Right forelimb (tissue), 1 donor: ENCODE measurements around the gene KASH5.

Experiments
- DNase-seq: peaks from one replicate; pipeline ENCODE4 v3.0.0-alpha.2; 2018

Gene KASH5

DNA sequence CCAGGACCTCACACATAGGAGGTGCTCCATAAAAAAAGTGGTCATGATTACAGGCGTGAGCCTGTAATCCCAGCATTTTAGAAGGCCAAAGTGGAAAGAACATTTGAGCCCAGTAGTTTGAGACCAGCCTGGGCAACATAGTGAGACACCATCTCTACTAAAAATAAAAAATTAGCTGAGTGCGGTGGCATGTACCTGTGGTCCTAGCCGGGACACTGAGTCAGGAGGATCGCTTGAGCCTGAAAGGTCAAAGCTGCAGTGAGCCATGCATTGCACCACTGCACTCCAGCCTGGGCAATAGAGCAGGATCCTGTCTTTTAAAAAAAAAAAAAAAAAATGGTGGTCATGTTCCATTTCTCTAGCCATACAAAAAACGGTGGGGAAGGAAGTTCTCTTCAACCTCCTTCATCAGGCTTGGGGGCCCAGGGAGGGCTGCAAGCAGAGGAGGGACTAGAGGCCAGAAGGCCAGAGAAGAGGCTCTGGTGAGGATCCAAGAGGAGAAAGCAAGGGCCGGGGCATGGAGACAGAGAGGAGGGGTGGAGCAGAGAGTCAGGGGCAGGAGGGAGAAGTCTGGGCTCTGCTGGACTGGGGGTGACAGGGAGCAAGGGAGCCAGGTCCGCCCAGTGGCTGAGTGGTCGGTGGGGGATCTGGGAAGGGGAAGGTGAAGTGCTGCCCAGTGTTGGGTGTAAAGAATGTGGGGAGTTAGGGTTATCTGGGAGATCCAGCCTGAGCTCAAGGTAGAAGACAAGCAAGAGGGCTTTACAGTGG lies 8.9 kb downstream of the KASH5 start:
- no peak for DNase-seq

DNA sequence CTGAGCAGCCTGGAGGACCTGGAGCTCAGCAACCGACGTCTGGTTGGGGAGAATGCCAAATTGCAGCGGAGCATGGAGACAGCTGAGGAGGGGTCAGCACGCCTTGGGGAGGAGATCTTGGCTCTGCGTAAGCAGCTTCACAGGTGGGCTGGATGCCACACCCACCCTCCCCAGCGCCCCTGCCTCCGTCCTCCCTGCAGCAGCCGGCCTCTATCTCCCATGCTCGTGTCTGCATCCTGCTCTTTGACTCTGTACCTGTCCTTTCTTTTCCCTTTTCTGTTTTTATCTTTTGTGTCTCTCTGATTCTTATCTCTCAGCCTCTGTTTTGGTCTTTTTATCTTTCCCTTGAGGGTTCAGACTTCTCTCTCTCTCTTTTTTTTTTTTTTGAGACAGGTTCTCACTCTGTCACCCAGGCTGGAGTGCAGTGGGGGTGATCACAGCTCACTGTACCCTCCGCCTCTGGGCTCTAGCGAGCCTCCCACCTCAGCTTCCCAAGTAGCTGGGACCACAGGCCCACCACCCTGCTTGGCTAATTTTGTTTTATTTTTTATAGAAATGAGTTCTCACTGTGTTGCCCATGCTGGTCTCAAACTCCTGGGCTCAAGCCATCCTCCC lies 10.1 kb downstream of the KASH5 start:
- DNase-seq = no peak

DNA sequence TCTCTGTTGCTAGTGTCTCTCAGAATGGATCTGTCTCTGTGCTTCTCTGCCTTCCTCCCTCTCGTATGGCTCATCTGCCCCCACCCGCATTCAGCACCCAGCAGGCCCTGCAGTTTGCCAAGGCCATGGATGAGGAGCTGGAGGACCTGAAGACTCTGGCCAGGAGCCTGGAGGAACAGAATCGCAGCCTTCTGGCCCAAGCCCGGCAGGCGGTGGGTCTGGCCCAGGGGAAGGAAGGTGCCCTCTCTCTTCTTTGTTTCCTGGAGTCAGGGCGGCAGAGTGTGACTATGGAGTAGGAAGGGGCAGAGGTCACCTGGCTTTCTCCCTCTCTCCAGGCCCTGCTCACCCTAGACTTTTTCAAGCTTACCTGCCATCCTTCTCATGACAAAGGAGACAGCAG lies 10.9 kb downstream of the KASH5 start:
- DNase-seq = no peak

DNA sequence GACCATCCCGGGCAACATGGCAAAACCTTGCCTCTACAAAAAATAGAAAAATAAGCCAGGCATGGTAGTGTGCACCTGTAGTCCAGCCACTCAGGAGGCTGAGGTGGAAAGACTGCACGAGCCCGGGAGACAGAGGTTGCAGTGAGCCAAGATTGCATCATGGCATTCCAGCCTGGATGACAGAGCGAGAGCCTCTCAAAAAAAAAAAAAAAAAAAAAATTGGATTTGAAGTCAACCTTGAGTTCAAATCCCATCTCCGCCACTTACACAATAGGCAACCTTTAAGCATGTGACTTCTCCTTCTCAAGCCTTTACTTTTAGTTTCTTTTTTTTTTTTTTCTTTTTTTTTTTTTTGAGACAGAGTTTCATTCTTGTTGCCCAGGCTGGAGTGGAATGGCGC lies 12.0 kb downstream of the KASH5 start:
- DNase-seq = no peak

DNA sequence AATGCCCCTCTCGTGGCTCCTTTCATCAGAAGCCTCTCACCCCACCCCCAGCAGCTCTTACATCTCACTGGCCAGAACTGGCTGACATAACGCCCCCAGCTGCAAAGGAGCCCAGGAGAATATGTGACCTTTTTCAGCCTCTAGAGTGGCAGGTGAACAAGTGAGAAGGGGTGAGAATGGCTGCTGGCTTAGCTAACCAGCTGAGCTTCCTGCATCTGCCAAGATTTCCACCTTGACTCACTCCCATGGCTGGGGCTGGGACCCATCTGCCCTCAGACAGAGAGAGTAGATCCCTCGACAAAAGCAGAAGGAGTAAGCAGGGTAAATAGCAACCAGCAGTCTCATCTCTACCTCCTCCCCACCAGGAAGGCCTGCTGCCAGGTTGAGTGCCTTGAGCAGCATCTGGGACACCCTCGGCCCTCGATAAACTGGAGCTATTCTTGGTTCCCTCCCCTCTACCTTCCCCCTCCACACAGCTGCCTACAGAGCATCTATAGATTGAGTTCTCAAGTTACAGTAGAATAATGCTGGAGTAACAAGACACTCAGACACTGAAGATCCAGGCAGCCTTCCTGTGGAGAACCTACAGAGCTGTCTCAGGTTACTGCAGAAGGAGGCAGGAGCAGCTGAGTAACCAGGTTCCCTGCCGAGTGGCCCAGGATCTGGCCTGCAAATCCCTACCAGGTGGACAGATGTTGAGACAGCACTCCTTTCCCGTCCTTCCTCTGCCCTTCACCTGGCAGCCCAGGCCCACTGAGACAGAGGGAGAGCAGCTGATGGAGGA lies 15.5 kb downstream of the KASH5 start:
- DNase-seq = no peak

DNA sequence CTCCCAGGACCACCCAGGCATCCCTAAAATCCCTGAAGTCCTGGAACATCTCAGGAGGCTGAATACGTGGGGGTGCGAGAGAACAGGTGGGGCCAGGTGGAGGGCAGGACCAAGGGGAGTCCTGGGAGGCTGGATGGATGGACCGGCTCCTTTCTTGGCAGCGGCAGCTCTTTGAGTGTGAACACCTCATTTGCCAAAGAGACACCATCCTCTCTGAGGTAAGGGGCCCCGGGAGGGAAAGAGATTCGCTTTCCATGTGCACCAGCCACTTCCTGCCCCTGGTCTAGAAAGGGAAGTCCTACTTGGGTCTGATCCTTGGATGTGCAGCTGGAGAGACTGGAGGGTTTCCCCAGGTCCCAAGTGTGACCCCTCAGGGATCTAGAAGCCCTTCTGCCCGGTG lies 19.0 kb downstream of the KASH5 start:
- no peak for DNase-seq

DNA sequence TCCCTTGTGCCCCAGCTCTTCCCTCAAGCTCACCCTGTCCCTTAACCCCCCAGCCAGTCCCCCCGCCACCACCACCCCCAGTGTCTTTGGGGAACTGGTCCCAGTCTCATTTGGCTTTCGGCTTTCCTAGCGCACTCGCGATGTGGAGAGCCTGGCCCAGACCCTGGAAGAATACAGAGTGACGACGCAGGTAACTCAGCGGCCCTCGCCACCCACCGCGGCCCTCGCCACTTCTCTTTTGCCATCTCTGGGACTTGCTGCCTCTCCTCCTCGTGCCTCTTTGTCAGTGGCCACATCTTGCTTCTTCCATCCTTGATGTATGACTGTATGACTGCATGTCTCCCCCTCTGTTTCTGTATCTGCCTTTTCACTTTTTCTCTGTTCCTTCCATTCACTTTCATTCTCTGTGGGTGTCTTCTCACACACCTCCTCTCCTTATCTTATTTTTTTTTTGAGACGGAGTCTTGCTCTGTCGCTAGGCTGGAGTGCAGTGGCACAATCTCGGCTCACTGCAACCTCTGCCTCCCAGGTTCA lies 19.5 kb downstream of the KASH5 start:
- DNase-seq = no peak

DNA sequence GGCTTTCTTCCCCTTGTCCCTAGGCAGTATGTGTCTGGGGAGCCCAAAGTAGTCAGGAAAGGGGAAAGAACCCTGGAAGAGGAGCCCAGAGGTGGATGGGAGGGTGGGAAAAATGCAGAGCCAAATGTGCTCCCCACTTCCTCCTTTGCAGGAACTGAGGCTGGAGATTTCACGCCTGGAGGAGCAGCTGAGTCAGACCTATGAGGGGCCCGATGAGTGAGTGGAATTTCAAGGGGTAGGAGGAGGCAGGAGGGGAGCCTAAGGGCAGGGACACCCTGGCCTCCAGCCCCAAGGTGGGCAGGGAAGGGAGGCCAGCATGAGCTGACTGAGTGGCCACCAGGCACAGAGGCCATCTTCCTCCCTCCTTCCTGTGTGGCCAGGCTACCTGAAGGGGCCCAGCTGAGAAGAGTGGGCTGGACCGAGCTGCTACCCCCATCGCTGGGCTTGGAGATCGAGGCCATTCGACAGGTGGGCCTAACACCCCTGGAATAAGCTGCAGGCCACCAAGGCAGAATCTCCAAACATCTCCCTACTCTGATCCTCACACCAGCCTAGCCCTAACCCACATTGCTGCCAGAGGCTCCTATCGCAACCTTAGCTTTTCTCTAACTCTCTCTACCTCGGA lies 20.9 kb downstream of the KASH5 start:
- DNase-seq = no peak

DNA sequence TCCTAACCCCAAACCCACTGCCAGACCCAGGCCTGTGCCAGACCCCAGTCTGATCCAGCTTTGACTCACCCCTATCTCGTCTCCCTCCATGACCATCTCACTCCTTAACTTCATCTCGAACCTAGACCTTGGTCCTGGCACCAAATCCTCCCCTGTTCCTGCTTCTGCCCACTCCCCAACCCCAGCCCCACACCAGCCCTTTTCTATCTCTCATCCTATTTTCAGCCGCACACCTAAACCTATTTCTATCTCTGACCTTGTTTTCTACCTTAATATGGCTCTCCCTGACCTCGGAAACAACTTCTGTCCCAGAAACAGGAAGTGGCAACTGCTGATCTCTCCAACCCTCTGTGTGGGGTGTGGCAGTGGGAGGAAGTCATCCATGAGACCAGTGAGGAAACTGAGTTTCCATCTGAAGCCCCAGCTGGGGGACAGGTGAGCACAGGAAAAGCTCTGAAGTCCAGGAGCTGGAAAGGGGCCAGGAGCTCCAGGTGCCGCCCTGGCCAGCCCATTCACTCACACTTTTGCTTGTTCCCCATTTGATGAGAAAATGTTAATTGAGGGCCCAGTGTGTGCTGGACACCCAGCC lies 21.5 kb downstream of the KASH5 start:
- no peak for DNase-seq

DNA sequence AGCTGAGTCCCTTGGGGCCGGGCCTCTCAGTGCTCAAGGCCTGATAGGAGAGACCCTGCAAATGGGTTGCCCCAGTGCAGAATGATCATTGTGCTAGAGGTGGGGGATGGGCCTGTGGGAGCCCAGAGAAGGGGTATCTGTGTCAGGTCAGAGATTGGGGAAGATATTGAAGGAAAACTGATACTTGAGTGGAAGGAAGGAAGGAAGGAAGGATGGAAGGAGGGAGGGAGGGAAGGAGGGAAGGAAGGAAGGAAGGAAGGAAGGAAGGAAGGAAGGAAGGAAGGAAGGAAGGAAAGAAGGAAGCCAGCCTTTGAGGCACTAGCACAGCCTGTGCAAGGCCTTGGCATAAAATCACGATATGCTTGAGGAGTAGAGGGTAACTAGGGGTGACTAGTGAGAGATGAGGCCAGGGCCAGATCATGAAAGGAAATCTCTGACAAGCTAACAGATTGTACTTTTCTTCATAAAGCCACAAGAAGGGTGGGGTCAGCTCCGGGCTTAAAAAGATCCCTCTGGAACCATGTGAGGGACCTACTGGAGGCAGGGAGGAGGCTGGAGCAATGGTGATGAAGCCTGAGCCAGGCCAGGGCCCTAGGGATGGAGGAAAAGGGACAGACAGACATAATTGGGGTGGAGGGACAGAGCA lies 23.8 kb downstream of the KASH5 start:
- DNase-seq = no peak

DNA sequence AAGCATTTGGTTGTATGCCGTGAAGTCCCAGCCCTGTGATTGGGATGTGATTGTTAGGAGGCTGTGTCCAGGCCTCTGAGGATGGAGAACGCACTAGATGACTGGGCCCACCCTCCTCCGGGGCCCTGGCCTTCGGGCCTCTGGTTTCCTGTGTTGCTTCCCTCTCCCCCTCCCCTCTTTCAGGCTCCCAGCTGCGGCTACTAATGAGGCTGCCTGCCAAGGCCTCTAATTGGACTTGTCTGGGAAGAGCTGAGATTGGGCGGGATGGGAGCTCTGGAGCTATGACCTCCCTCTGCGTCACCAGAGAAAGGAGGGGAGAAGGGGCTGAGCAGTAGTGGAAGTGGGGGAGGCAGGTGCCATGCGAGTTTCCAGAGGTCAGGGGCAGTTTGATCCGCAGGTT lies 25.3 kb downstream of the KASH5 start:
- DNase-seq = no peak

DNA sequence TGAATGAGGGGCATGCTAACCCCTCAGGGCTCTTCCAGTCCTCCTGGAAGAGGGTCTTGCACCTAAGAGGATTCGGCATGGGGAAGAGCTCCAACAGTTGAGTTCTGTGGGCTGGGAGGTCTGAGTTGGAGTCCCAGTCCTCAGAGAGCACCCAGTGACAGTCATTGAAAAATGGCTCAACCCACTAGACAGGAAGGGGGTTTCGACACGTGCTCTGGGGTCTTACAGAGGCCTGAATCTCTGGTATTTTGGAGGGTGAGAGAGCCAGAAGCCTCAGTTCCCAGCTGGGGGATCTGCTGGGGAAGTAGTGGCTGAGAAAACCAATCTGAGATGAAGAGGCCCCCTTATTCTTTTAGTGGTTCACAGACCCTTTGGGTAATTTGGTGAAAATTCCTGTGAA lies 26.2 kb downstream of the KASH5 start:
- no peak for DNase-seq

DNA sequence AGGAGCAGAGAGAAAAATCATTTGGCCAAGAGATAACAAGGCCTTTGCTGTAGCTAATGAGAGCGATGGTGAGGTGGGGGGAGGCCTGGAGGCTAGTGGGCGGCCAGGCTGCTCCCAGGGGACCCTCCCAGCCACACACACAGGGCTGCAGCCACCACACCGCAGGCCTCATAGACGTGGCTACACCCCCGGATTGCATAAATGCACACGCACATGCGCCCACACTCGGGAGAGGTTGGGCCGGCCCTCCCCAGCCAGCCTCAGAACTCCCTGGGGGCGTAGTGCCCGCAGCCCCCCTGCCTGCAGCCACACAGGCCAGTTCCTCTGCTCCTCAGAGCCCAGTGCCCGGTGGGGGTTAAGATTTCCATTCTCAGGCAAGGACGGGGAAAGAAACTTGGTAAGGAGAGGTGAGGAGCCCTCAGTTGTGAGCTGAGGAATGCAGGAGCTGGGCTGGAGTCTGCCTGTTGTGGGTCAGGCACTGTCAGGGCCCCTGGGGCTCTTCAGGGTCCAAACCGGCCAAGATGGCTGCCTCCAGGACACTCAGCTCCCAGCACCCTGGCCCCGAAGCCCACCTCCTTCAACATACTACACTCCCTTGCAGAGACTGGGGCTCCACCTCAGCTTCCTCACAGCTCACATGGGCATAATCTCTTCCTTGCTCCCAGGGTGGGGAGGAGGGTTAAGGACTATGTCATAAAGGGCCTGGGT lies 27.2 kb downstream of the KASH5 start:
- no peak for DNase-seq

DNA sequence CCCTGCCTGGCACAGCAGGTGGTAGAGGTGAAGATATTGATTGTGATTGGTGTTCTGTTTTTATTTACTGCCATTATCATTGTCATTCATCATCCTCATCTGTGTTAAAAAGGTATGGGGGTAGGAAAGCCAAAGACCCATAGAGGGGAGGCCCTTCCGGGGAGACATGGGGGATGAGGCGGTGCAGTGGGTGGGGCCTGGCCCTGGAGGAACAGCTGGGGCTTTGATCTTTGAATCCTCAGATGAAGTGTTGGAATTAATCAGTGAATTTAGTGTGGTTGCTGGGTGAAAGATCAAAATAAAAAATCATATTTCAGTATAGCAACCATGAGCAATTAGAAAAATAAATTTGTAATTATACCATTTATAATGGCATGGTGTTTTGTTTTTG lies 27.8 kb downstream of the KASH5 start:
- no peak for DNase-seq

DNA sequence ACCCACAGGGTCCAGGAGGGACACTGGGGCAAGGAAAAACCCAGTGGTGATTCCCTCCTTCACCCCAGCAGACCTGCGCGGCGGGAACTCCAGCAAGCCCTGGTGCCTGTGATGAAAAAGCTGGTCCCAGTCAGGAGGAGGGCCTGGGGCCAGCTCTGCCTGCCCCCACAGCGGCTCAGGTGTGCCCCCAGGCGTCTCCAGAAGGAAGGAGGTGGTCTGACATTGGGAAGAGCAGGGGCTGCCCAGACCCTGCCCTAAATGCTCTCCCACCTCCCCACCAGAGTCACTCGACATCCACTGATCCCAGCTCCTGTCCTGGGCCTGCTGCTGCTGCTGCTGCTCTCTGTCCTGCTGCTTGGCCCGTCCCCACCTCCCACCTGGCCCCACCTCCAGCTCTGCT lies 29.0 kb downstream of the KASH5 start:
- DNase-seq = no peak

DNA sequence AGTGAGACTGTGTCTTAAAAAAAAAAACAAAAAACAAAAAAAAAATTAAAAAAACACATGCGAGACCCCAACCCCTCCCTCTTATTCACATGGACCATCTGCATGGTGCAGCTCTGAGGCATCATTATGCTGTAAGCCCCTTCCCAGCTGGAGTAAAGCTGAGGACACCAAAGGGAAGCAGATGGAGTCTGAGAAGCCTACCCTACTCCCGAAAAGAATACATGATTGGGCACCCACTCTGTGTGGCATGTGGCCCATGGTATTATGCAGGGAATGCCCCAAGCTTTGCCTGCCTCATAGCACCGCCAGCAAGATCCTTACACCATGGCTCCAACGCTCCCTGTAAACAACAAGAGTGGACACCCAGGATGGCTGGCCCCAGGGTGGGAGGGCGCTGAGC lies 30.5 kb downstream of the KASH5 start:
- no peak for DNase-seq

DNA sequence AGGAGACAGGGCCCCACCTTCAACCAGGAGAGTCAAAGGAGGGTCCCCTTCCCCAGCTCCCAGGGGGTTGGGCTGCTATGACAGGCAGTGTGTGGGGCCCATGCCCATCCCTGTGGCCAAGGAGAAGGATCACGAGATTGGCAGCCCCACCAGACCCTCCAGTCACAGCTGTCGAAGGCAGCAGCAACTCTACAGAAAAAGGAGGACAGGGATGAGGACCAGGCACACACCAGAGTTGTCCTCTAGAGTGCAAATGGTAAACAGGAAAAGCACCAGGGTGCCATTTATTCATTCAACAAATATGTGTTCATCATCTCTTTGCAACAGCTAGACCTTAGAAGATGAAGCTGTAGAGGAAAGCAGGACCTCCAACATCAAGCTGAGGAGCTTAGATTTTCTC lies 31.1 kb downstream of the KASH5 start:
- no peak for DNase-seq

DNA sequence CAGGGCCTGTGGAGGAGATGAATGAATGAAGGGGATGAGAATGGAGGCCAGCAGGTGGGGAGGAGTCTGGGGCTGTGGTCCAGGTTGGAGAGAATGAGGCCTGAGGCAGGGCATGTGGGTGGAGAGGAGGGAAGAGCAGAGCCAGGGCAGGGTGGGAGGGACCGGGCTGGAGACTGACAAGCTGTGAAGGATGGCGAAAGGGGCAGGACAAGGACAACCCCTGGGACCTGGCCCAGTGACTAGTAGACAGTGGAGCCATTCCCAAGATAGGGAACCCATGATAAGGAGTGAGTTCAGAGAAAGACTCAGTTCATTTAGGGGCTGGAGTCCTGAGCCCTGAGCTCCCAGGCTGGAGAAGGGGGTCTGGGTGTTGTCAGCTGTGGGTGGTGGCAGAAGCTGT lies 32.2 kb downstream of the KASH5 start:
- DNase-seq = no peak

DNA sequence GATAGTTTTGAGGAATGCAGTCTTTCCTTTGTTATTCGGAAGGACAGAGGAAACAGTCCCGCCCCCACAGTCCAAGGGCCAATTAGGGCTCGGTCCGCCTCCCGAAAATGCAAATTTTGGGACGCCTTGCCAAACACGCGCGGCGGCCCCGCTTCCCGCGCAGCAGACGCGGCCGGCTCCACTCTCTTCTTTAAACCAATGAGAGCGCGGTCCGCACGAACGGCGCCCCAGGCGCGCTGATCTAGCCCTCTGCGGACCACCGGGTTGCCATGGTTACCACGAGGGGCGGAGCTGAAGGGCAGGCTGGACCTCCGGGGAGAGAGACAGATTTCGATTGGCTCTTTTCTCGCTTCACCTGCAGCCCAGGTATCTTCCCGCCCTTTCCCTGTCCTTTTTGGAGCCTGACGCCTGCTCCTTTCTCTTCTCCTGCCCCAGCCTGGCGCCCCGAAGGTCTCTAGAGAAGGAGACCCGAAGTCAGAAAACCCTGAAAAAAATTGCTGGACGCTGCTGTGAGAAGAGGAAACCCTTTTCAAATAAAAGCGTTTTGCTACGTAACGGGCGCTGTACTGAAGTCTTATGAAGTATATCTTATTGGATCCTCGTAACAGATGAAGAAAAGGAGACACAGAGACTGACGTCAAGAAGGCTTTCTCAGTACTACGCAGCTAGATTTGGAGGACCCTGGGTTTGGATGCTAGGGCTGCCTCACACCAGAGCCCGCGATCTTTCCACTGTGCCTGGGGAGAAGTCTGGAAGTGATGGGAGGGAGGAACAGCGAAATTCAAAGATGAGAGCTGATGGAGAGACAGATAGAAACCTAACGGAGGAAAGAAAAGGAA lies 33.2 kb downstream of the KASH5 start:
- peak; percentile 69 for DNase-seq

DNA sequence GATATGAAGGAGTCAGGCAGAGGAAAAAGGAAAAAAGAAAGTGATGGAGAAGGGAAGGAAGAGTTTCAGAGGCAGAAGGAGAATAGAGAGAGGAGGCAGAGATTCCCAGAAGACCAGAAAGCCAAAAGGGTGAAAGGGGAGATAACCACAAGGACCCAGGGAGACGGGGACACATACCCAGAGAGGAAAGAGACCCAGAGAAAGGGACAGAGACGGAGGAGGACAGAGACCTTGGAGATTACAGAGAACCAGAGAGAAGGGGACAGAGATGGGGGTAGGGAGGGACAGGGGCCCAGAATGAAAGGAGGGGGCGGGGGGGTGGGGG lies 33.8 kb downstream of the KASH5 start:
- DNase-seq = no peak
